Measurements from ENCODE around the gene SLC16A5.

- TF ChIP-seq CTCF (IDR thresholded peaks at IDR 0.05; ENCODE audit: poor library complexity, severe bottlenecking): no peak
- no peak for TF ChIP-seq EZH2 (IDR thresholded peaks at IDR 0.05; ENCODE audit: borderline replicate concordance, insufficient read depth, low read length, poor library complexity, severe bottlenecking)
These were observed 1.1 kb upstream of the SLC16A5 start for GRCh38 chr17:75086496-75087181.
